Transverse colon (tissue), 4 donors: ENCODE measurements around the gene ATOH7. TPM values are rescaled to one million over a fixed set of nuclear protein-coding genes. Genes with fewer than 3 reads are reported as not detected.

Source experiments
- DNase-seq: peaks from one replicate; pipeline ENCODE4 v3.0.0-alpha.2; 2019
- H3K27ac ChIP-seq, 4 donors: fragments of 200-600 bp; sonication (generic); 2 replicates each; pipeline ENCODE4 v1.5.1; 2016 to 2018; ENCODE audit warnings: inconsistent platforms in 4 of 4
- H3K27me3 ChIP-seq: fragments of 200-600 bp; sonication (generic); 2 replicates; pipeline ENCODE4 v1.5.1; 2017; ENCODE audit warnings: inconsistent platforms
- H3K36me3 ChIP-seq, 4 donors: fragments of 200-600 bp; sonication (generic); 2 replicates each; pipeline ENCODE4 v1.5.1; 2017 to 2019; ENCODE audit warnings: inconsistent platforms in 4 of 4
- H3K4me1 ChIP-seq, 4 donors: fragments of 200-600 bp; sonication (generic); 2 replicates each; pipeline ENCODE4 v1.5.1; 2017 to 2020; ENCODE audit warnings: inconsistent platforms in 4 of 4
- H3K4me3 ChIP-seq, 4 donors: fragments of 200-600 bp; sonication (generic); 1 replicate in 1 of 4; 2 replicates in 3 of 4; pipeline versions ENCODE4 v1.5.1 to v1.6.1; 2017 to 2019; ENCODE audit warnings: inconsistent platforms in 4 of 4
- H3K9me3 ChIP-seq, 2 donors: fragments of 200-600 bp; sonication (generic); 2 replicates each; pipeline ENCODE4 v1.5.1; 2017 to 2019; ENCODE audit warnings: inconsistent platforms in 2 of 2
- EP300 ChIP-seq: sonication (generic); formaldehyde crosslinking; IDR thresholded peaks from one replicate; pipeline ENCODE4 v1.6.1; 2017; ENCODE audit warnings: antibody characterized with exemption, low read depth
- POLR2A ChIP-seq: fragments of 450-650 bp; IDR thresholded peaks from one replicate; pipeline ENCODE4 v1.6.1; 2016; ENCODE audit warnings: antibody characterized with exemption, mild to moderate bottlenecking, moderate library complexity
- POLR2AphosphoS5 ChIP-seq, 3 donors: sonication (generic); formaldehyde crosslinking; IDR thresholded peaks; one replicate each; pipeline ENCODE4 v1.6.1; 2016; ENCODE audit warnings: antibody characterized with exemption in 3 of 3
- WGBS, 2 donors: methylation state at CpG; one replicate each; pipeline ENCODE4 v1.1.5; 2018; ENCODE audit warnings: low coverage in 1 of 2; 5-methylcytosine and 5-hydroxymethylcytosine counted together
- in situ Hi-C, 4 donors: fragments of 200-750 bp; cut with MboI; loops; one replicate each; pipeline versions ENCODE4 v1.15.0 to v1.15.1; 2017; ENCODE audit warnings: low sequenced_read_pairs in 3 of 4, low pct_ligation_motif_present in 1 of 4, low pct_unique_long_range_greater_than_20kb in 1 of 4
- intact Hi-C: fragments of 100-400 bp; cut with DNase I; formaldehyde crosslinking; loops from one replicate; pipeline ENCODE4 v1.15.1; 2023; ENCODE audit warnings: low total_unique reads
- total RNA-seq, 4 donors: library from RNA; depleted of rRNA; stranded (reverse); fragments of >200 nt; gene quantifications; one replicate each; pipeline ENCODE4 v1.1.0, GENCODE V29; 2016
- TF ChIP-seq, protein P1 (sequence below), 5 experiments: fragments of 200-600 bp in 3 of 5; fragments of 450-650 bp in 2 of 5; sonication (generic) in 3 of 5; IDR thresholded peaks; 1 replicate in 2 of 5; 2 replicates in 3 of 5; pipeline ENCODE4 v1.5.1; 2016 to 2017; ENCODE audit warnings: antibody characterized with exemption in 5 of 5, inconsistent platforms in 3 of 5, mild to moderate bottlenecking in 2 of 5, moderate library complexity in 1 of 5

The ATOH7 gene
- total RNA-seq, 4 donors from 2014 or later: 0.27 to 0.79 TPM; not detected in 2

- H3K4me1 ChIP-seq: peaks cover 0 to 10% (median 5%) of the 10 kb centered on the region in 4 donors
- H3K36me3 ChIP-seq: no peaks in the 10 kb centered on the region
- in situ Hi-C loops (loop anchor here in 1 of 4 donors (10.0 kb wide), 1 partner anchor 71 kb away; no protein-coding TSS in a partner anchor), intact Hi-C loops (no loop called here)
- H3K9me3 ChIP-seq: no peaks in the 10 kb centered on the region
- no peak overlapping the region for H3K27ac ChIP-seq
- WGBS, 2 donors: 54 to 56% methylated on average over 2 to 3 of the region's 3 CpGs
- TF ChIP-seq POLR2A: no peak
- no peak for TF ChIP-seq POLR2AphosphoS5 (IDR thresholded peaks at IDR 0.05)
- TF ChIP-seq, protein P1, sequence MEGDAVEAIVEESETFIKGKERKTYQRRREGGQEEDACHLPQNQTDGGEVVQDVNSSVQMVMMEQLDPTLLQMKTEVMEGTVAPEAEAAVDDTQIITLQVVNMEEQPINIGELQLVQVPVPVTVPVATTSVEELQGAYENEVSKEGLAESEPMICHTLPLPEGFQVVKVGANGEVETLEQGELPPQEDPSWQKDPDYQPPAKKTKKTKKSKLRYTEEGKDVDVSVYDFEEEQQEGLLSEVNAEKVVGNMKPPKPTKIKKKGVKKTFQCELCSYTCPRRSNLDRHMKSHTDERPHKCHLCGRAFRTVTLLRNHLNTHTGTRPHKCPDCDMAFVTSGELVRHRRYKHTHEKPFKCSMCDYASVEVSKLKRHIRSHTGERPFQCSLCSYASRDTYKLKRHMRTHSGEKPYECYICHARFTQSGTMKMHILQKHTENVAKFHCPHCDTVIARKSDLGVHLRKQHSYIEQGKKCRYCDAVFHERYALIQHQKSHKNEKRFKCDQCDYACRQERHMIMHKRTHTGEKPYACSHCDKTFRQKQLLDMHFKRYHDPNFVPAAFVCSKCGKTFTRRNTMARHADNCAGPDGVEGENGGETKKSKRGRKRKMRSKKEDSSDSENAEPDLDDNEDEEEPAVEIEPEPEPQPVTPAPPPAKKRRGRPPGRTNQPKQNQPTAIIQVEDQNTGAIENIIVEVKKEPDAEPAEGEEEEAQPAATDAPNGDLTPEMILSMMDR (IDR thresholded peaks at IDR 0.05): peak in 2 of 5 experiments; percentile 17 to 22
- no peak for TF ChIP-seq EP300
- H3K27me3 ChIP-seq: no peaks in the 10 kb centered on the region
- no peak overlapping the region for H3K4me3 ChIP-seq
- peak; percentile 27 for DNase-seq
Measured at GRCh38 chr10:68223535-68224165, 8.3 kb downstream of the ATOH7 start.

- Histone ChIP-seq H3K27me3 (no peaks in the 10 kb centered on the region), H3K27ac (no peak overlapping the region), H3K4me3 (no peak overlapping the region), H3K4me1 (peaks cover 0 to 14% (median 7%) of the 10 kb centered on the region in 4 donors), H3K9me3 (no peaks in the 10 kb centered on the region), H3K36me3 (no peaks in the 10 kb centered on the region)
- TF ChIP-seq POLR2AphosphoS5 (IDR thresholded peaks at IDR 0.05): no peak
- no peak for TF ChIP-seq POLR2A
- TF ChIP-seq, protein P1 (IDR thresholded peaks at IDR 0.05): no peak
- no peak for TF ChIP-seq EP300
- intact Hi-C loops (no loop called here), in situ Hi-C loops (loop anchor here in 1 of 4 donors (10.0 kb wide), 1 partner anchor 72 kb away; no protein-coding TSS in a partner anchor)
- 67 to 71% methylated on average over 2 of the region's 2 CpGs for WGBS, 2 donors
- no peak for DNase-seq
Measured at GRCh38 chr10:68222391-68222790, 9.5 kb downstream of the ATOH7 start.

DNA sequence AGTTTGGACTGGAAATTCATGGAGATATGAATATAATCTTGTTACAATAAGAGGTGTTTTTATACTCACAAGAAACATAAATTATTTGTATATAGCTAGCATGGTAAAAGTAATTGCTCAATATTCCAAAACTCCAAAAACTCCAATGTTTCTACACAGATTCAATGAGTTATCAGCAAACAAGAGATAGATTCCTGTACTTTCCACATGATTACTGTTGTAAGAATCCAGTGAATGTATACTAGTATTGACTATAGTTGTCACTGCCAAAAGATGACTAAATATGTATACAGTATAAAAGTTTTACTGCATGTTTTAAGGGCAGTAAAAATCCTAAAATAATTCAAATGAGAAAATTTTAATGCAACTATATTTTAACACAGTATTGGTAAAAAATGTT, 10.7 kb downstream of the ATOH7 start:
- intact Hi-C loops (no loop called here), in situ Hi-C loops (loop anchor here in 1 of 4 donors (10.0 kb wide), 1 partner anchor 74 kb away; no protein-coding TSS in a partner anchor)
- Histone ChIP-seq H3K27me3 (no peaks in the 10 kb centered on the region), H3K27ac (no peak overlapping the region), H3K4me3 (no peak overlapping the region), H3K36me3 (no peaks in the 10 kb centered on the region), H3K4me1 (peaks cover 0 to 14% (median 7%) of the 10 kb centered on the region in 4 donors), H3K9me3 (no peaks in the 10 kb centered on the region)
- TF ChIP-seq EP300: no peak
- TF ChIP-seq POLR2A: no peak
- TF ChIP-seq, protein P1 (IDR thresholded peaks at IDR 0.05): no peak
- TF ChIP-seq POLR2AphosphoS5 (IDR thresholded peaks at IDR 0.05): no peak
- DNase-seq: no peak

- no peaks in the 10 kb centered on the region for H3K36me3 ChIP-seq
- H3K4me3 ChIP-seq: no peak overlapping the region
- in situ Hi-C loops: loop anchor here in 2 of 4 donors (5.0 to 10.0 kb wide), 2 partner anchors 79 to 86 kb away; no protein-coding TSS in a partner anchor
- TF ChIP-seq POLR2AphosphoS5 (IDR thresholded peaks at IDR 0.05) (peak in 1 of 3 donors; percentile 5), POLR2A (no peak), EP300 (no peak)
- TF ChIP-seq, protein P1 (IDR thresholded peaks at IDR 0.05): no peak
- intact Hi-C loops: loop anchor here (10.0 kb wide), 1 partner anchor 126 kb away; no protein-coding TSS in a partner anchor
- H3K9me3 ChIP-seq: no peaks in the 10 kb centered on the region
- peak overlapping the region in 2 of 4 donors; percentile 24 to 31 for H3K27ac ChIP-seq
- peak; percentile 21 for DNase-seq
- peaks cover 0 to 14% (median 7%) of the 10 kb centered on the region in 4 donors for H3K4me1 ChIP-seq
- 33 to 38% methylated on average over 1 to 4 of the region's 4 CpGs for WGBS, 2 donors
- no peaks in the 10 kb centered on the region for H3K27me3 ChIP-seq
Measured at GRCh38 chr10:68218786-68219185, 13.1 kb downstream of the ATOH7 start.
